IMR-90 (cell line): ENCODE data around the gene BAIAP2.

Experiments used
- CEBPB ChIP-seq: IDR thresholded peaks from 2 replicates; pipeline ENCODE4 v1.6.1; 2012; ENCODE audit warnings: low read depth, low read length, improper control_type of control experiment
- CTCF ChIP-seq: conservative IDR thresholded peaks from 2 replicates; pipeline ENCODE4 v1.5.1; 2012; ENCODE audit warnings: mild to moderate bottlenecking, low read depth, low read length, improper control_type of control experiment
- MAZ ChIP-seq: IDR thresholded peaks from 2 replicates; pipeline ENCODE4 v1.6.1; 2012; ENCODE audit warnings: low read depth, mild to moderate bottlenecking, low read length, improper control_type of control experiment, moderate library complexity, borderline replicate concordance

DNA sequence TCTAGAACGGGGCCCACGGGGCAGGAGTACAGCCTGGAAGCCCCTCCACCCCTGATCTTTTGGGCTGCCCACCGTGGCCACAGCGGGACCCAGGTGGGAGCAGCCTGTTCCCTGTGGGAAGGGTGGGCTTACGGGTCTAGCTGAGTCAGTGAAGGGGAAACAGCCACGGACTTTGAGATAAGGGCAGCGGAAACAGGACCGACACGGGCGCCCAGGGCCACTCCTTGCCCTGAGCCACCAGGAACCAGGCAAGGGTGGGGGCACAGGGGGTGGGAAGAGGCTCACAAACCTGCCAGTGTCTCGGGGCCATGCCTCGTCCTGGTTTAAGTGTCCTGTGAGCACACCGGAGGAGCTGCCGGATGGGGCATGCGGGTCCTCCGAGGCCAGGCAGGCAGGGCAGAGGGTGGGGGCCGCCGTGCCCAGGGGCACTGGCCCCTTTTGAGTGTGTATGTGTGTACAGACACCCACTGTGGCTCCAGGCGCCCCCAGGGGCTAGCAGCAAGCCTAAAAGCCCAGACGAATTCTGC, 82.8 kb downstream of the BAIAP2 start:
- TF ChIP-seq CTCF (no peak), CEBPB (no peak), MAZ (no peak)
